C4-2B (cell line): ENCODE results near the gene FBXW4.

Experiments used
- ZFX ChIP-seq: fragments of 450-650 bp; IDR thresholded peaks from 2 replicates; pipeline ENCODE4 v1.6.1; 2017
- TF ChIP-seq, protein P1 (sequence below): fragments of 450-650 bp; conservative IDR thresholded peaks from 2 replicates; pipeline ENCODE4 v1.5.1; 2017; ENCODE audit warnings: mild to moderate bottlenecking

GRCh38 chr10:101578192-101578591 lies 116.8 kb downstream of the FBXW4 start:
- TF ChIP-seq, protein P1, sequence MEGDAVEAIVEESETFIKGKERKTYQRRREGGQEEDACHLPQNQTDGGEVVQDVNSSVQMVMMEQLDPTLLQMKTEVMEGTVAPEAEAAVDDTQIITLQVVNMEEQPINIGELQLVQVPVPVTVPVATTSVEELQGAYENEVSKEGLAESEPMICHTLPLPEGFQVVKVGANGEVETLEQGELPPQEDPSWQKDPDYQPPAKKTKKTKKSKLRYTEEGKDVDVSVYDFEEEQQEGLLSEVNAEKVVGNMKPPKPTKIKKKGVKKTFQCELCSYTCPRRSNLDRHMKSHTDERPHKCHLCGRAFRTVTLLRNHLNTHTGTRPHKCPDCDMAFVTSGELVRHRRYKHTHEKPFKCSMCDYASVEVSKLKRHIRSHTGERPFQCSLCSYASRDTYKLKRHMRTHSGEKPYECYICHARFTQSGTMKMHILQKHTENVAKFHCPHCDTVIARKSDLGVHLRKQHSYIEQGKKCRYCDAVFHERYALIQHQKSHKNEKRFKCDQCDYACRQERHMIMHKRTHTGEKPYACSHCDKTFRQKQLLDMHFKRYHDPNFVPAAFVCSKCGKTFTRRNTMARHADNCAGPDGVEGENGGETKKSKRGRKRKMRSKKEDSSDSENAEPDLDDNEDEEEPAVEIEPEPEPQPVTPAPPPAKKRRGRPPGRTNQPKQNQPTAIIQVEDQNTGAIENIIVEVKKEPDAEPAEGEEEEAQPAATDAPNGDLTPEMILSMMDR = no peak
- TF ChIP-seq ZFX = no peak
